Right atrium auricular region (tissue), 2 donors: ENCODE measurements around the gene EPHB2. TPM values are rescaled to one million over a fixed set of nuclear protein-coding genes. Genes with fewer than 3 reads are reported as not detected.

Experiments used
- DNase-seq: peaks from one replicate; pipeline ENCODE4 v3.0.0-alpha.2; 2019; ENCODE audit warnings: low spot score
- H3K27ac ChIP-seq, 2 donors: fragments of 200-600 bp; sonication (generic); 1 replicate in 1 of 2; 2 replicates in 1 of 2; pipeline ENCODE4 v1.5.1; 2016 to 2019
- H3K27me3 ChIP-seq, 2 donors: fragments of 200-600 bp; sonication (generic); one replicate each; pipeline versions ENCODE4 v1.5.1 to v1.6.0; 2017 to 2019
- H3K36me3 ChIP-seq: fragments of 200-600 bp; sonication (generic); one replicate; pipeline ENCODE4 v1.5.1; 2016
- H3K4me1 ChIP-seq, 2 donors: fragments of 200-600 bp; sonication (generic); one replicate each; pipeline versions ENCODE4 v1.5.1 to v1.6.0; 2017 to 2019
- H3K4me3 ChIP-seq, 2 donors: fragments of 200-600 bp; sonication (generic); 1 replicate in 1 of 2; 2 replicates in 1 of 2; pipeline ENCODE4 v1.5.1; 2017 to 2019; ENCODE audit warnings: mild to moderate bottlenecking in 1 of 2, moderate library complexity in 1 of 2
- H3K9me3 ChIP-seq, 2 donors: fragments of 200-600 bp; sonication (generic); one replicate each; pipeline ENCODE4 v1.5.1; 2019
- total RNA-seq, 2 donors: library from RNA; depleted of rRNA; stranded (reverse); fragments of >200 nt; gene quantifications; one replicate each; pipeline ENCODE4 v1.1.0, GENCODE V29; 2016
- TF ChIP-seq, protein P1 (sequence below), 2 donors: fragments of 200-600 bp; sonication (generic); IDR thresholded peaks; one replicate each; pipeline ENCODE4 v1.5.1; 2019; ENCODE audit warnings: antibody characterized with exemption in 2 of 2

The EPHB2 gene
- total RNA-seq, 2 donors from 2014 or later: 1.8 to 2.6 TPM

DNA sequence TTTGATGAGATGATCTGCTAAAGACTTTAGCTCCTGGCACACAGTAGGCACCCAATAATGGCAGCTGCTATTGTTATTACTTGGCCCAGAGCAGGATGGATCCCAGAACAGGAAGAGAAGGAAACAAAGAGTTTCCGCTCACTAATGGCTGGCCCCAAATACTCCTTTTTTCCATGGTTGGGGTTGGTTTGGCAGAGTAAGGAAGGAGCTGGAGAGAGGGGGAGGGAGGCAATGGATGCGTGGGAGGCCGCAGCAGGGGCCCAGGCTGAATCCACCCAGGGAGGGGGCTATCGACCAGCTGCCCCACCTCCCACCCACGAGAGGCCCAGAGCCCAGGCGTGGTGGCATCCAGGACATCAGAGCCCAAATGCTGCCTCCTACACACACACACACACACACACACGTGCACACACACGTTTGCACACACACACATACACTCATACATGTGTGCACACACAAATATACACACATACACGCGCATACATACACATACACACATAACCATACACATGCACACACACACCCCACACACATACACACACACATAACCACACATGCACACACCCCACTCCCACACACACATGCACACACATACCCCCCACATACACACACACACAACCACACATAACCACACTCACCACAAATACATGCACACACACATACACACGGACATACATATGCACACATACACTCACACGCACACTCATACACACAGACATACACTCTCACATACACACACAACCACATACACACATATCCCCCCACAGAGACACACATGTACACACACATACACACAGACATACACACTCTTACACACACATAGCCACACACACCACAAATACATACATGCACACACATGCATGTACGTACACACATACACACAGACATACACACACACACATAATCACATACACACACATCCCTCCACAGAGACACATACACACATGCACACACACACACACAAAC is 32.4 kb upstream of the EPHB2 start:
- no peaks in the 10 kb centered on the region for H3K9me3 ChIP-seq
- TF ChIP-seq, protein P1, sequence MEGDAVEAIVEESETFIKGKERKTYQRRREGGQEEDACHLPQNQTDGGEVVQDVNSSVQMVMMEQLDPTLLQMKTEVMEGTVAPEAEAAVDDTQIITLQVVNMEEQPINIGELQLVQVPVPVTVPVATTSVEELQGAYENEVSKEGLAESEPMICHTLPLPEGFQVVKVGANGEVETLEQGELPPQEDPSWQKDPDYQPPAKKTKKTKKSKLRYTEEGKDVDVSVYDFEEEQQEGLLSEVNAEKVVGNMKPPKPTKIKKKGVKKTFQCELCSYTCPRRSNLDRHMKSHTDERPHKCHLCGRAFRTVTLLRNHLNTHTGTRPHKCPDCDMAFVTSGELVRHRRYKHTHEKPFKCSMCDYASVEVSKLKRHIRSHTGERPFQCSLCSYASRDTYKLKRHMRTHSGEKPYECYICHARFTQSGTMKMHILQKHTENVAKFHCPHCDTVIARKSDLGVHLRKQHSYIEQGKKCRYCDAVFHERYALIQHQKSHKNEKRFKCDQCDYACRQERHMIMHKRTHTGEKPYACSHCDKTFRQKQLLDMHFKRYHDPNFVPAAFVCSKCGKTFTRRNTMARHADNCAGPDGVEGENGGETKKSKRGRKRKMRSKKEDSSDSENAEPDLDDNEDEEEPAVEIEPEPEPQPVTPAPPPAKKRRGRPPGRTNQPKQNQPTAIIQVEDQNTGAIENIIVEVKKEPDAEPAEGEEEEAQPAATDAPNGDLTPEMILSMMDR (IDR thresholded peaks at IDR 0.05): no peak
- H3K36me3 ChIP-seq: no peaks in the 10 kb centered on the region
- DNase-seq: no peak
- no peaks in the 10 kb centered on the region for H3K4me1 ChIP-seq
- H3K27ac ChIP-seq: no peak overlapping the region
- H3K27me3 ChIP-seq: peaks cover 0 to 6% of the 10 kb centered on the region in 2 donors
- no peak overlapping the region for H3K4me3 ChIP-seq

DNA sequence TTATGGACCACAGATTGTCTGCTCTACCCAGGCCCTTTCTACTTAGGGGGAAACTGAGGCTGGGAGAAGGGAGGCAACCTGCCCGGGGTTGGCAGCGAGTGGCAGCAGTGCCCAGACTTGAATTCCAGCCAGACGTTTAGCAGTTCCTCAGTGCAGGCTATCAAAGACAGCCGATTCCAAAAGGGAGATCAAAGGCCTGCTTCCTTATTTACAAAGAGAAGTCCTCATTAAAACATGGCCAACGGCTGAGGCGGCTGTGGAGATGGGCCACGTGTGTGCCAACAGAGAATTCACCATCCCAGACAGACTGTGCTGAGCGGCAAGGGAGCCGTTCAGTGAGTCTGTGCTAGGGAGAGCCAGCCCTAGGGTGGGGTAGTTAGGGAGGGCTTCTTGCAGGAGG is 29.9 kb upstream of the EPHB2 start:
- Histone ChIP-seq H3K4me1 (no peaks in the 10 kb centered on the region), H3K4me3 (no peak overlapping the region), H3K9me3 (no peaks in the 10 kb centered on the region), H3K36me3 (no peaks in the 10 kb centered on the region), H3K27ac (no peak overlapping the region), H3K27me3 (no peaks in the 10 kb centered on the region)
- DNase-seq: no peak
- TF ChIP-seq, protein P1 (IDR thresholded peaks at IDR 0.05): no peak

DNA sequence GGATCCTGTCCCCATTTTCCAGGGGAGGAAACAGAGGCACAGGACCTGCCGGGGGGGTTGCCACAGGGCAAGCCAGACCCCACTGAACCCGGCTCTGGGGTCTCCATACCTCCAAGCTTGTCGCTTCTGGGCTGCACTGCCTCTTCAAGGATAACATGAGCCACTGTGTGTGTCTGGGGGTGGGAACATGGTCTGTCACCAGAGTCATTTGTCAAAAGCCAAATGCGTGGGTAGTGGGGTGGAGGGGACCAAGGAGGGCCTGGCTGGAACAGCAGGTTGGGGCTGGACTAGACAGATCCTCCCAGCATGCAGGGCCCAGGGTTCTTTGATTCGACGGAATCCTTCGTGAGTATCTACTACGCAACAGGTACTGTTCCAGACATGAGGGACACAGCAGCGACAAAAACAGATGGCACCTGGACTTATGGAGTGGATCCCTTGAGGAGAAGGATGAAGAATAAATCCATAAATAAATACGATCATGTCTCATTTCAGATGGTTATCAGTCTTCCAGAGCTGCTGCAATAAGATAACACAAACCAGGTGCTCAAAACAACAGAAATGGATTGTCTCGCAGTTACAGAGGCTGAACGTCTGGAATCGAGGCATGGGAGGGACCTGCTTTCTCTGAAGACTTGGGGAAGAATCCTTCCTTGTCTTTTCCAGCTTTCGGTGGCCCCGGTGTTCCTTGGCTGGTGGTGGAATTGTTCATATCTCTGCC is 28.9 kb upstream of the EPHB2 start:
- no peak overlapping the region for H3K27ac ChIP-seq
- H3K9me3 ChIP-seq: no peaks in the 10 kb centered on the region
- DNase-seq: no peak
- TF ChIP-seq, protein P1 (IDR thresholded peaks at IDR 0.05): no peak
- H3K27me3 ChIP-seq: no peaks in the 10 kb centered on the region
- no peak overlapping the region for H3K4me3 ChIP-seq
- no peaks in the 10 kb centered on the region for H3K36me3 ChIP-seq
- H3K4me1 ChIP-seq: no peaks in the 10 kb centered on the region

DNA sequence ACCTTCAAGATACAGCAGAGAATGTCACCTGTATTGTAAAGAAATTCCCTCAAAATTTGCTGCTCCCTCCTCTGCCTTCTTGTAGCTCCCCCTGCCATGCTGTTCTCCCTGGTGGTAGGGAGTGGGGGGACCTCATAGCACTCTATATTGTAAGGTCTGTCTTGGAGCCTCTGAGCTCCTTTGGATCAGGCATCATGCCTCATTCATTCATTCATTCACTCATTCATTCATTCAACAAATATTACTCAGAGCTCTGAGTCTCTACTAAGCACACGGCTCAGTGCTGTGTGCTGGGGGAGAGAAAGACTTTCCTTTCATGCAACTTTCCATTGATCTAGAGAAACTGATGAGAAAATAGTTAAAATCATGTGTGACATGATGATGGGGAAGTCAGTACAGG is 27.1 kb upstream of the EPHB2 start:
- no peak for DNase-seq
- no peaks in the 10 kb centered on the region for H3K4me1 ChIP-seq
- no peaks in the 10 kb centered on the region for H3K27me3 ChIP-seq
- no peaks in the 10 kb centered on the region for H3K36me3 ChIP-seq
- H3K9me3 ChIP-seq: no peaks in the 10 kb centered on the region
- TF ChIP-seq, protein P1 (IDR thresholded peaks at IDR 0.05): no peak
- H3K27ac ChIP-seq: no peak overlapping the region
- H3K4me3 ChIP-seq: no peak overlapping the region

DNA sequence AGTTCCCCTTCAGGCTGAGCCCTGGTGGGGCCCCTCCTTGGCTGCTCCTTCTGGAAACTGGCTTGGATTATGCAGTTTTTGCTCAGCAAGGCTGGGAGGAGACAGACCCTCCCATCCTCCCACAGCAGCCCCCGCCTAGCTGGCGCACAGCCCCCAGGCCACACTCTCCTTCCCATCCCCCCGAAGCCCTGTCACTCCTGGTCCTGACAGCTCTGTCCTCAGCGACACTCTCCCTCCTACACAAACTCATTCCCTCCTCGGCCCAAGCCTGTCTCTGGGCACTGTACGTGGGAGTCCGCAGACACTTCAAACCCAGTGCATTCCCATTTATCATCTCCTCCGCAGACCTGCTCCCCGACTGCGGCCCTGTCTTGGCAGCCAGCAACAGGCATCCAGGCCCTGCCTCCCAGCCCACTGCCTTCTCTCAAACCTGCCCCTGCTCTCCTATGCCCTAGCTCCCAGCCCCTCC is 25.0 kb upstream of the EPHB2 start:
- no peak overlapping the region for H3K4me3 ChIP-seq
- H3K9me3 ChIP-seq: no peaks in the 10 kb centered on the region
- H3K36me3 ChIP-seq: no peaks in the 10 kb centered on the region
- no peaks in the 10 kb centered on the region for H3K4me1 ChIP-seq
- no peaks in the 10 kb centered on the region for H3K27me3 ChIP-seq
- no peak for DNase-seq
- TF ChIP-seq, protein P1 (IDR thresholded peaks at IDR 0.05): no peak
- no peak overlapping the region for H3K27ac ChIP-seq
